Trophoblast cell (in vitro differentiated cells and primary cell): ENCODE measurements around the gene ERFE.

ENCODE experiments used
- DNase-seq, 2 donors: peaks; one replicate each; pipeline ENCODE4 v3.0.0-alpha.2; 2016
- H2AFZ ChIP-seq: 2 replicates; pipeline ENCODE4 v1.6.1; 2013; ENCODE audit warnings: low read length, moderate library complexity, mild to moderate bottlenecking; ENCODE audit not compliant: insufficient read depth, poor library complexity
- H2AK5ac ChIP-seq: 2 replicates; pipeline ENCODE4 v1.6.1; 2013; ENCODE audit warnings: mild to moderate bottlenecking, low read length
- H2BK120ac ChIP-seq: 2 replicates; pipeline ENCODE4 v1.6.1; 2013; ENCODE audit warnings: low read length, mild to moderate bottlenecking, moderate library complexity; ENCODE audit not compliant: insufficient read depth, poor library complexity
- H2BK12ac ChIP-seq: 2 replicates; pipeline ENCODE4 v1.6.1; 2013; ENCODE audit warnings: mild to moderate bottlenecking, low read length, moderate library complexity
- H2BK5ac ChIP-seq: 2 replicates; pipeline ENCODE4 v1.6.1; 2013; ENCODE audit warnings: low read length, low read depth, moderate library complexity, mild to moderate bottlenecking; ENCODE audit not compliant: poor library complexity
- H3K14ac ChIP-seq: 2 replicates; pipeline ENCODE4 v1.6.1; 2013; ENCODE audit warnings: mild to moderate bottlenecking, low read length
- H3K18ac ChIP-seq: 2 replicates; pipeline ENCODE4 v1.6.1; 2013; ENCODE audit warnings: mild to moderate bottlenecking, low read length
- H3K23ac ChIP-seq: 2 replicates; pipeline ENCODE4 v1.6.1; 2013; ENCODE audit warnings: low read length
- H3K27ac ChIP-seq: 2 replicates; pipeline ENCODE4 v1.5.1; 2013; ENCODE audit warnings: low read depth, mild to moderate bottlenecking, inconsistent platforms, low read length, moderate library complexity
- H3K27me3 ChIP-seq: 2 replicates; pipeline ENCODE4 v1.6.1; 2013; ENCODE audit warnings: inconsistent platforms, mild to moderate bottlenecking, low read length, moderate library complexity; ENCODE audit not compliant: insufficient read depth
- H3K36me3 ChIP-seq, 2 experiments: 1 replicate in 1 of 2; 2 replicates in 1 of 2; pipeline ENCODE4 v1.6.1; 2013; ENCODE audit warnings: low read length in 2 of 2, mild to moderate bottlenecking in 2 of 2, moderate library complexity in 1 of 2; ENCODE audit not compliant: insufficient read depth in 2 of 2, control insufficient read depth in 1 of 2
- H3K4ac ChIP-seq: 2 replicates; pipeline ENCODE4 v1.6.1; 2013; ENCODE audit warnings: low read depth, mild to moderate bottlenecking, low read length, moderate library complexity
- H3K4me1 ChIP-seq, 2 experiments: 1 replicate in 1 of 2; 2 replicates in 1 of 2; pipeline ENCODE4 v1.6.1; 2013; ENCODE audit warnings: low read length in 2 of 2, mild to moderate bottlenecking in 2 of 2, moderate library complexity in 1 of 2; ENCODE audit not compliant: insufficient read depth in 2 of 2, control insufficient read depth in 1 of 2
- H3K4me2 ChIP-seq: 2 replicates; pipeline ENCODE4 v1.6.1; 2013; ENCODE audit warnings: inconsistent platforms, mild to moderate bottlenecking, low read length, moderate library complexity
- H3K4me3 ChIP-seq: 2 replicates; pipeline ENCODE4 v1.5.1; 2013; ENCODE audit warnings: mild to moderate bottlenecking, low read depth, low read length, inconsistent platforms
- H3K79me1 ChIP-seq: one replicate; pipeline ENCODE4 v1.6.1; 2013; ENCODE audit warnings: low read length
- H3K79me2 ChIP-seq: 2 replicates; pipeline ENCODE4 v1.6.1; 2013; ENCODE audit warnings: low read length, mild to moderate bottlenecking; ENCODE audit not compliant: control insufficient read depth, insufficient read depth, poor library complexity
- H3K9ac ChIP-seq: 2 replicates; pipeline ENCODE4 v1.6.1; 2013; ENCODE audit warnings: mild to moderate bottlenecking, low read length
- H3K9me3 ChIP-seq: 2 replicates; pipeline ENCODE4 v1.6.1; 2013; ENCODE audit warnings: low read depth, mild to moderate bottlenecking, control low read depth, inconsistent platforms, low read length; ENCODE audit not compliant: insufficient read depth
- H4K12ac ChIP-seq: 2 replicates; pipeline ENCODE4 v1.6.1; 2013; ENCODE audit warnings: low read depth, mild to moderate bottlenecking, low read length, moderate library complexity
- H4K8ac ChIP-seq: 2 replicates; pipeline ENCODE4 v1.6.1; 2013; ENCODE audit warnings: low read depth, mild to moderate bottlenecking, low read length, moderate library complexity
- H4K91ac ChIP-seq: one replicate; pipeline ENCODE4 v1.6.1; 2013; ENCODE audit warnings: low read depth, mild to moderate bottlenecking, low read length, moderate library complexity
- WGBS: extraction: QIAGEN DNeasy Blood & Tissue Kit; methylation state at CpG from one replicate; pipeline ENCODE4 v1.1.7; 2013; ENCODE audit warnings: missing lambda C conversion rate; ENCODE audit not compliant: insufficient read length, insufficient coverage; ENCODE audit errors: extremely low coverage; 5-methylcytosine and 5-hydroxymethylcytosine counted together

ERFE gene

DNA sequence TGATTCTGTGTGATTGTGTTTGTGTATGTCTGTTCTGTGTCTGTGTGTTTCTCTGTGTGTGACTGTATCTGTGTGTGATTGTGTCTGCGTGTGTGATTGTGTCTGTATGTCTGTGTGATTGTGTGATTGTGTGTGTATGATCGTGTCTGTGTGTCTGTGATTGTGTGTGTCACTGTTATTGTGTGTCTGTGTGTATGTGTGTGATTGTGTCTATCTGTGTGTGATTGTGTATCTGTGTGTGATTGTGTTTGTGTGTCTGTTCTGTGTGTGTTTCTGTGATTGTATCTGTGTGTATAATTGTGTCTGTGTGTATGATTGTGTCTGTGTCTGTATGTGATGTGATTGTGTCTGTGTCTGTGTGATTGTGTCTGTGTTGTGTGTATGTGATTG, 32.0 kb upstream of the ERFE start:
- H3K27me3 ChIP-seq = no peaks in the 10 kb centered on the region

DNA sequence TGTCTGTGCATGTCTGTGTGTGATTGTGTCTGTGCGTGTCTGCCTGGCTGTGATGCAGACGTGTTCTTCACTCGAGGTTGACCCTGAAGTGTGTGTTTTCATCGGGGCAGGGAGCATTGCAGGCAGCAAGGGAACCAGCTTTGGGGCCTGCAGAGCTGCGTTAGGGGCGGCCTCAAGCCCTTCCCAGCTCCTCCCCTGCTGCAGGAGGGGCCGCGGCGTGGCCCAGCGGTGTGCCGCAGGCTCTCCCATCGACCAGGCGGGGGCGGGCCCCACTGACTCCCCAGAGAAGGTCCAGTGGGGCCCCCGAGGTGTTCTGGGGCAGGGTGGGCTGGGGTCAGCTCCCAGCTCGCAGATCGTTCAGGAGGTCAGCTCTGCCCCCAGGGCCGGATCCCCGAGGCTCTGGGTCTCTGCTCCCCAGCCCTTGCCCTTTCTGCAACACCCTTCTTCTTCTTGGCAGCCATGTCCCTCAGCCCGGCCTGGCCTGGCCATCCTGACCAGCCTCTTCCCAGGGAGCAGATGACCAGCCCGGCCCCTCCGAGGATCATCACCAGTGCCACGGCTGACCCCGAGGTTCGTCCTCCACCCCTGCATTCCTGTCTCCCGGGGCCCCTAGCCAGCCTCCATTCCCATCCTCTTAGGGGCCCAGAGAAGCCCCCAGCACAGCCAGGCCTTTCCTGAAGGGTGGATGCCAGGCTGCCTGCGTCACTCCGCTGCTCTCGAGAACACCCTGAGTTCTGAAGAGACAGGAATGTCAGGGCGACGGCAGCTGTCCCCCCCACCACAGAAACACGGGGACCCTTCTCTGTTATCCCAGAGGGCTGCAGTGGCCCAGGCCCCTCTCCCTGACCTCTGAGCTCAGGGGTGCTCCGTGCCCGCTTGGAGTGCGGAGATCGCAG, 31.4 kb upstream of the ERFE start:
- H3K18ac ChIP-seq = no peak overlapping the region
- H3K4me3 ChIP-seq = no peak overlapping the region
- no peaks in the 10 kb centered on the region for H3K4me1 ChIP-seq
- H3K23ac ChIP-seq = no peak overlapping the region
- H4K8ac ChIP-seq = no peak overlapping the region
- no peak overlapping the region for H4K91ac ChIP-seq
- no peak overlapping the region for H3K4me2 ChIP-seq
- DNase-seq = no peak
- no peak overlapping the region for H3K27ac ChIP-seq
- H2BK5ac ChIP-seq = no peak overlapping the region
- no peaks in the 10 kb centered on the region for H3K36me3 ChIP-seq
- H2BK12ac ChIP-seq = no peak overlapping the region
- no peak overlapping the region for H2AK5ac ChIP-seq
- H3K4ac ChIP-seq = no peak overlapping the region
- H2BK120ac ChIP-seq = no peak overlapping the region
- H3K27me3 ChIP-seq = no peaks in the 10 kb centered on the region
- no peak overlapping the region for H2AFZ ChIP-seq
- no peak overlapping the region for H4K12ac ChIP-seq
- H3K79me2 ChIP-seq = no peaks in the 10 kb centered on the region
- peaks cover 4% of the 10 kb centered on the region for H3K9me3 ChIP-seq
- H3K9ac ChIP-seq = no peak overlapping the region
- no CpG with 5 or more reads among the region's 36 CpGs for WGBS
- H3K79me1 ChIP-seq = no peaks in the 10 kb centered on the region
- H3K14ac ChIP-seq = no peak overlapping the region

More for the DNA sequence above, 32.0 kb upstream of the ERFE start:
- Histone ChIP-seq H2AFZ (no peak overlapping the region), H3K9ac (no peak overlapping the region), H3K9me3 (peaks cover 3% of the 10 kb centered on the region), H2BK120ac (no peak overlapping the region), H3K79me1 (no peaks in the 10 kb centered on the region), H3K36me3 (no peaks in the 10 kb centered on the region), H3K18ac (no peak overlapping the region), H3K4me2 (no peak overlapping the region), H4K91ac (no peak overlapping the region), H3K4me3 (no peak overlapping the region), H2AK5ac (no peak overlapping the region), H3K14ac (no peak overlapping the region), H2BK12ac (no peak overlapping the region), H3K27ac (no peak overlapping the region), H3K4ac (no peak overlapping the region), H4K12ac (no peak overlapping the region), H4K8ac (no peak overlapping the region), H3K79me2 (no peaks in the 10 kb centered on the region), H2BK5ac (no peak overlapping the region), H3K23ac (no peak overlapping the region), H3K4me1 (no peaks in the 10 kb centered on the region)
- whole genome bisulfite sequencing = no CpG with 5 or more reads among the region's 2 CpGs
- DNase-seq = no peak

DNA sequence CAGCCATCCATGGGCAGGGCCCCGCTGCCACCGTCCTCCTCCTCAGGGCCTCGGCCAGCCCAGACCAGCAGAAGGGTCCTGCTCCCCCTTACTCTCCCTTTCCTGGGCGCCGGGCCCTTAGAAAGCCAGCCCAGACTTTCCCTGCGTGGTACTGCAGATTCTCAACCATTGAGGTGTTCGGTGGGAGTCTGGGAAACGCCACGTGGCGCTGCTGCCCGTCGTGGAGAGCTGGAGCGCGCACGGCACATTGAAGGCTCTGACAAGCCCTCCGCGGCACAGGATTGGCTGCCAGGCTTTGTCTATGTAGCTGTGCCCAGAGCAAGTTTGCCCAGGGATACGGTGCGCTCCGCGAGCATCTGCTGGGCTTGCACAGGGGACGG, 30.7 kb upstream of the ERFE start:
- peaks cover 4% of the 10 kb centered on the region for H3K9me3 ChIP-seq
- no peak overlapping the region for H4K8ac ChIP-seq
- no peak overlapping the region for H4K91ac ChIP-seq
- H3K4me2 ChIP-seq = no peak overlapping the region
- H2AK5ac ChIP-seq = no peak overlapping the region
- H3K79me1 ChIP-seq = no peaks in the 10 kb centered on the region
- no peak overlapping the region for H4K12ac ChIP-seq
- no peak overlapping the region for H3K9ac ChIP-seq
- no peaks in the 10 kb centered on the region for H3K36me3 ChIP-seq
- H3K18ac ChIP-seq = no peak overlapping the region
- H2BK120ac ChIP-seq = no peak overlapping the region
- no peaks in the 10 kb centered on the region for H3K79me2 ChIP-seq
- DNase-seq = no peak
- no peak overlapping the region for H3K27ac ChIP-seq
- no peaks in the 10 kb centered on the region for H3K4me1 ChIP-seq
- no CpG with 5 or more reads among the region's 22 CpGs for WGBS
- H3K4ac ChIP-seq = no peak overlapping the region
- H3K27me3 ChIP-seq = no peaks in the 10 kb centered on the region
- H2AFZ ChIP-seq = no peak overlapping the region
- H2BK12ac ChIP-seq = no peak overlapping the region
- H3K4me3 ChIP-seq = no peak overlapping the region
- no peak overlapping the region for H2BK5ac ChIP-seq
- no peak overlapping the region for H3K23ac ChIP-seq
- no peak overlapping the region for H3K14ac ChIP-seq

DNA sequence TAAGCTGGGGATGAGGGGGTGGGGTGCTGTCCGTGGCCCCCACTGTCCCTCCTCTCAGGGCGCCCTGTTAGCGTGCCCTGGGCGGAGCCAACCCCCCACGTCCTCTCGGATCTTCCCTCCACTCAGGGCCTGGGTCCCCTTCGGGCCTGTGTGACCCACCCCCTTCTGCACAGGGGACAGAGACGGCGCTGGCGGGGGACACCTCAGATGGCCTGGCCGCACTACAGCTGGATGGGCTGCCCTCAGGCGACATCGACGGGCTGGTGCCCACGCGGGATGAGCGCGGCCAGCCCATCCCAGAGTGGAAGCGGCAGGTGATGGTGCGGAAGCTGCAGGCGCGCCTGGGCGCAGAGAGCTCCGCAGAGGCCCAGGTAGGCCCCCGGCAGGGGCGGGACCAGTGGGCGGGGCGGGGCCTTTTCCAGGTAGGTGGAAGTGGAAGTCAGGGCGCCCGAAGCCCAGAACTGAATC, 30.2 kb upstream of the ERFE start:
- no peak overlapping the region for H3K18ac ChIP-seq
- H4K91ac ChIP-seq = no peak overlapping the region
- no peak overlapping the region for H4K12ac ChIP-seq
- no peak overlapping the region for H2BK120ac ChIP-seq
- no peak overlapping the region for H2BK5ac ChIP-seq
- H3K27ac ChIP-seq = no peak overlapping the region
- H3K9ac ChIP-seq = no peak overlapping the region
- H3K79me1 ChIP-seq = no peaks in the 10 kb centered on the region
- H3K4me3 ChIP-seq = no peak overlapping the region
- no peak overlapping the region for H2AFZ ChIP-seq
- H3K14ac ChIP-seq = no peak overlapping the region
- H3K27me3 ChIP-seq = no peaks in the 10 kb centered on the region
- H2AK5ac ChIP-seq = no peak overlapping the region
- H2BK12ac ChIP-seq = no peak overlapping the region
- H3K79me2 ChIP-seq = no peaks in the 10 kb centered on the region
- DNase-seq = no peak
- no peaks in the 10 kb centered on the region for H3K4me1 ChIP-seq
- no CpG with 5 or more reads among the region's 30 CpGs for WGBS
- peaks cover 4% of the 10 kb centered on the region for H3K9me3 ChIP-seq
- H4K8ac ChIP-seq = no peak overlapping the region
- no peak overlapping the region for H3K23ac ChIP-seq
- H3K4me2 ChIP-seq = no peak overlapping the region
- no peaks in the 10 kb centered on the region for H3K36me3 ChIP-seq
- no peak overlapping the region for H3K4ac ChIP-seq
